K562 (cell line): ENCODE data around the gene ZNF451. TPM values are rescaled to one million over a fixed set of nuclear protein-coding genes. Genes with fewer than 3 reads are reported as not detected.

Source experiments
- ATAC-seq: fragments of 200-7000 bp; cut with Tn5 transposase; 3 replicates; pipeline ENCODE4 v1.9.1; 2020; ENCODE audit warnings: moderate library complexity
- BruUV-seq: library from RNA; stranded (reverse); fragments of 400-500 nt; replicated peaks from 2 replicates; lab custom pipeline; 2021; lab: Mats Ljungman, UMichigan
- CTCF ChIA-PET: fragments of 300-600 bp; formaldehyde crosslinking; extraction: SDS; loops from one replicate; lab custom pipeline; 2021; ENCODE audit warnings: low intra/inter-chr PET ratio; lab: Yijun Ruan, JAX
- POLR2A ChIA-PET: fragments of 300-600, 350-650 bp; sonication (Branson Sonifier 250); formaldehyde crosslinking; extraction: SDS; loops from one replicate; lab custom pipeline; 2021; ENCODE audit warnings: antibody characterized with exemption, inconsistent platforms; lab: Yijun Ruan, JAX
- DNase-seq, 4 experiments: peaks; one replicate each; pipeline versions ENCODE4 v3.0.0 to v3.0.0-alpha.2; 2011 to 2018; ENCODE audit warnings: low spot score in 3 of 4, mixed read lengths in 3 of 4; ENCODE audit errors: extremely low read depth in 1 of 4
- FAIRE-seq: peaks from 2 replicates; lab custom pipeline; 2011; peaks lifted over from hg19 to GRCh38; lab: Jason Lieb, UNC
- H2AFZ ChIP-seq: 2 replicates; pipeline ENCODE4 v1.6.0; 2011; ENCODE audit warnings: low read depth, low read length, control low read depth, inconsistent platforms
- H3K27ac ChIP-seq: fragments of 200-600 bp; 3 replicates; pipeline ENCODE4 v1.8.0; 2011; ENCODE audit warnings: low read depth, mild to moderate bottlenecking, control low read depth, inconsistent platforms, low read length, moderate library complexity, mixed read lengths; ENCODE audit errors: extremely low read depth
- H3K27me3 ChIP-seq, 2 experiments: fragments of 300-600 bp in 1 of 2; 2 replicates in 1 of 2; 3 replicates in 1 of 2; pipeline versions ENCODE4 v1.6.0 to v1.8.0; 2011; ENCODE audit warnings: inconsistent platforms in 2 of 2, low read length in 2 of 2, mild to moderate bottlenecking in 1 of 2, mixed read lengths in 1 of 2, moderate library complexity in 1 of 2; ENCODE audit not compliant: control insufficient read depth in 2 of 2, insufficient read depth in 2 of 2
- H3K36me3 ChIP-seq: fragments of 300-600 bp; 3 replicates; pipeline ENCODE4 v1.8.0; 2011; ENCODE audit warnings: mild to moderate bottlenecking, low read length, inconsistent platforms; ENCODE audit not compliant: control insufficient read depth, insufficient read depth
- H3K4me1 ChIP-seq, 2 experiments: fragments of 200-600 bp in 1 of 2; replicated peaks in 1 of 2; 2 replicates in 1 of 2; 3 replicates in 1 of 2; pipeline versions ENCODE4 v1.5.1 to v1.8.0; 2011; ENCODE audit warnings: inconsistent platforms in 2 of 2, low read length in 2 of 2, mild to moderate bottlenecking in 1 of 2, mixed read lengths in 1 of 2, moderate library complexity in 1 of 2; ENCODE audit not compliant: control insufficient read depth in 2 of 2, insufficient read depth in 2 of 2
- H3K4me2 ChIP-seq: 2 replicates; pipeline ENCODE4 v1.6.1; 2011; ENCODE audit warnings: low read length, control low read depth, inconsistent platforms, mixed read lengths; ENCODE audit not compliant: insufficient read depth
- H3K4me3 ChIP-seq: fragments of 200-600 bp; sonication (generic), shearing (Covaris generic); 2 replicates; pipeline ENCODE4 v1.5.1; 2016; ENCODE audit warnings: control low read depth, inconsistent platforms
- H3K79me2 ChIP-seq: fragments of 200-600 bp; 3 replicates; pipeline ENCODE4 v1.8.0; 2011; ENCODE audit warnings: low read length, inconsistent platforms; ENCODE audit not compliant: control insufficient read depth, insufficient read depth
- H3K9ac ChIP-seq, 2 experiments: 2 replicates each; pipeline versions ENCODE4 v1.6.0 to v1.6.1; 2011; ENCODE audit warnings: low read depth in 2 of 2, low read length in 2 of 2, control low read depth in 1 of 2, inconsistent platforms in 1 of 2, mild to moderate bottlenecking in 1 of 2, mixed read lengths in 1 of 2; ENCODE audit not compliant: insufficient read depth in 1 of 2
- H3K9me1 ChIP-seq: one replicate; pipeline ENCODE4 v1.6.0; 2011; ENCODE audit warnings: inconsistent platforms, mild to moderate bottlenecking, low read length, moderate library complexity; ENCODE audit not compliant: control insufficient read depth, insufficient read depth
- H3K9me3 ChIP-seq: replicated peaks from 2 replicates; pipeline ENCODE4 v1.5.1; 2011; ENCODE audit warnings: low read depth, low read length, inconsistent platforms; ENCODE audit not compliant: control insufficient read depth, insufficient read depth
- H4K20me1 ChIP-seq: replicated peaks from 2 replicates; pipeline ENCODE4 v1.6.1; 2011; ENCODE audit warnings: low read length, inconsistent platforms, mixed read lengths; ENCODE audit not compliant: control insufficient read depth, insufficient read depth
- AFF4 ChIP-seq: sonication (generic); formaldehyde crosslinking; IDR thresholded peaks from 2 replicates; pipeline ENCODE4 v1.8.0; 2023; ENCODE audit warnings: mild to moderate bottlenecking, missing genetic modification reagents
- ATF3 ChIP-seq, 2 experiments: fragments of 450-650 bp in 1 of 2; sonication (generic) in 1 of 2; formaldehyde crosslinking in 1 of 2; IDR thresholded peaks in 1 of 2; conservative IDR thresholded peaks in 1 of 2; 2 replicates each; pipeline versions ENCODE4 v1.6.1 to v1.8.1; 2016 to 2023; ENCODE audit warnings: mild to moderate bottlenecking in 2 of 2, moderate library complexity in 2 of 2, inconsistent platforms in 1 of 2, missing genetic modification reagents in 1 of 2
- CBX8 ChIP-seq: fragments of 200-600 bp; sonication (generic); IDR thresholded peaks from 2 replicates; pipeline ENCODE4 v1.6.1; 2012; ENCODE audit warnings: borderline replicate concordance, mixed run types, low read depth, mild to moderate bottlenecking, moderate library complexity, mixed read lengths, low read length, control low read depth, inconsistent platforms; ENCODE audit not compliant: poor library complexity, severe bottlenecking; ENCODE audit errors: extremely low read depth
- CTCF ChIP-seq, 3 experiments: IDR thresholded peaks in 2 of 3; conservative IDR thresholded peaks in 1 of 3; 2 replicates each; pipeline ENCODE4 v1.5.1; 2011 to 2012; ENCODE audit warnings: low read length in 3 of 3, mild to moderate bottlenecking in 3 of 3, control low read depth in 2 of 3, improper control_type of control experiment in 1 of 3, inconsistent platforms in 1 of 3, low read depth in 1 of 3, mixed read lengths in 1 of 3, moderate library complexity in 1 of 3; ENCODE audit not compliant: insufficient read depth in 2 of 3
- ELF2 ChIP-seq: fragments of 250-450 bp; sonication (Bioruptor Pico); IDR thresholded peaks from 2 replicates; pipeline ENCODE4 v1.5.0; 2021; ENCODE audit warnings: mild to moderate bottlenecking
- HLTF ChIP-seq: fragments of 450-650 bp; IDR thresholded peaks from 2 replicates; pipeline ENCODE4 v1.6.1; 2016
- KLF16 ChIP-seq: IDR thresholded peaks from 2 replicates; pipeline ENCODE4 v1.6.1; 2016; ENCODE audit warnings: antibody characterized with exemption
- PHB2 ChIP-seq: fragments of 450-650 bp; IDR thresholded peaks from 2 replicates; pipeline ENCODE4 v1.6.1; 2017; ENCODE audit warnings: low read depth
- RB1 ChIP-seq: fragments of 450-650 bp; IDR thresholded peaks from 2 replicates; pipeline ENCODE4 v1.6.1; 2017; ENCODE audit warnings: low read depth, mild to moderate bottlenecking
- SOX6 ChIP-seq: fragments of 450-650 bp; IDR thresholded peaks from 2 replicates; pipeline ENCODE4 v1.6.1; 2014; ENCODE audit warnings: mild to moderate bottlenecking
- TCF7L2 ChIP-seq: fragments of 150-350 bp; IDR thresholded peaks from 2 replicates; pipeline ENCODE4 v1.6.1; 2016; ENCODE audit warnings: low read depth, mild to moderate bottlenecking, low read length, moderate library complexity
- ZFP36 ChIP-seq: fragments of 150-350 bp; IDR thresholded peaks from 2 replicates; pipeline ENCODE4 v1.6.1; 2018; ENCODE audit warnings: low read length, low read depth; ENCODE audit not compliant: partially characterized antibody
- ZNF324 ChIP-seq: fragments of 250-450 bp; sonication (Bioruptor Pico); IDR thresholded peaks from 2 replicates; pipeline ENCODE4 v1.4.0; 2020; ENCODE audit warnings: mild to moderate bottlenecking
- WGBS: fragments of 100-300 bp; shearing (Covaris generic); methylation state at CpG from one replicate; pipeline ENCODE4 v1.1.6; 2016; ENCODE audit warnings: low coverage, mixed read lengths; ENCODE audit not compliant: insufficient coverage; ENCODE audit errors: missing lambda C conversion rate; 5-methylcytosine and 5-hydroxymethylcytosine counted together
- in situ Hi-C: fragments of 300-500 bp; cut with MboI; formaldehyde crosslinking; loops from 4 replicates; pipeline ENCODE4 v1.15.0; 2018; ENCODE audit warnings: inconsistent platforms, mixed read lengths
- intact Hi-C: fragments of 100-400 bp; cut with micrococcal nuclease; formaldehyde crosslinking; loops from 2 replicates; pipeline ENCODE4 v1.14.2; 2022
- polyA plus RNA-seq, 8 experiments: library from polyadenylated mRNA; depleted of rRNA in 4 of 8; stranded (reverse) in 5 of 8; unstranded in 3 of 8; fragments of >200 nt; fragmentation: Nextera tagmentation in 2 of 8; fragmentation: Illumina TruSeq in 1 of 8; extraction: Ambion mirVana in 2 of 8; extraction: Trizol in 1 of 8; gene quantifications; 2 replicates each; pipeline versions ENCODE4 v1.2.1 to v1.2.3, GENCODE V29; 2011 to 2014; ENCODE audit warnings: inconsistent platforms in 1 of 8, missing spikeins in 1 of 8
- total RNA-seq, 7 experiments: library from RNA; depleted of rRNA in 6 of 7; stranded (reverse); fragments of >200 nt in 6 of 7; fragmentation: Illumina TruSeq in 2 of 7; extraction: Trizol in 2 of 7; gene quantifications; 2 replicates each; pipeline versions ENCODE4 v1.2.1 to v1.2.3, GENCODE V29; 2011 to 2021; ENCODE audit warnings: low replicate concordance in 1 of 7

ZNF451 gene
- total and polyA plus RNA-seq, 9 of the 15 experiments (the other 6 are each of a cell fraction or from before 2014, with no cell fraction given), result 16.1 to 74.3 (median 38.3) TPM

GRCh38 chr6:57207141-57207540, 117.2 kb downstream of the ZNF451 start:
- Histone ChIP-seq H3K79me2 (peaks cover 68% of the 10 kb centered on the region), H3K4me3 (no peak overlapping the region), H4K20me1 (no peaks in the 10 kb centered on the region), H3K4me1 (peaks cover 3 to 6% of the 10 kb centered on the region in 2 experiments; a peak in 3 of 5 replicates), H3K9ac (no peak overlapping the region), H3K36me3 (peaks cover 30% of the 10 kb centered on the region), H3K9me3 (no peaks in the 10 kb centered on the region), H3K27ac (no peak overlapping the region), H3K4me2 (no peak overlapping the region), H3K9me1 (no peaks in the 10 kb centered on the region), H2AFZ (no peak overlapping the region), H3K27me3 (no peaks in the 10 kb centered on the region)
- ChIA-PET CTCF (no interaction called here), POLR2A (interaction anchor here (1.0 kb wide), 1 partner anchor 24 kb away, joined by 3 read pairs; no protein-coding TSS in a partner anchor)
- no peak for TF ChIP-seq AFF4 (CRISPR knock-in tag)
- TF ChIP-seq ATF3 (IDR thresholded peaks at IDR 0.05), result no peak
- TF ChIP-seq ATF3 (CRISPR knock-in tag; conservative IDR thresholded peaks at IDR 0.05), result no peak
- no peak for TF ChIP-seq ZFP36
- TF ChIP-seq KLF16, result no peak
- no peak for TF ChIP-seq ZNF324
- TF ChIP-seq ELF2, result no peak
- TF ChIP-seq TCF7L2, result no peak
- TF ChIP-seq PHB2, result no peak
- TF ChIP-seq SOX6, result no peak
- no peak for TF ChIP-seq CBX8
- no peak for TF ChIP-seq HLTF
- no peak for TF ChIP-seq CTCF (IDR thresholded peaks at IDR 0.05 in 2 of 3, conservative IDR thresholded peaks at IDR 0.05 in 1 of 3; ENCODE audit: insufficient read depth in 2 of 3, low read depth in 1 of 3, low read length in 3 of 3)
- TF ChIP-seq RB1, result no peak
- intact Hi-C loops, result no loop called here
- ATAC-seq (no peak), DNase-seq (no peak), FAIRE-seq (no peak)
- 80% methylated on average over 2 of the region's 2 CpGs for WGBS
- no TSS peak for BruUV-seq
- in situ Hi-C loops, result no loop called here
